Colon (tissue), 2 donors: ENCODE data around the gene CFHR1.

Experiments
- FAIRE-seq: peaks from 2 replicates; lab custom pipeline; 2012; peaks lifted over from hg19 to GRCh38; lab: Jason Lieb, UNC
- donor health status: control.
- donor health status: control.

The CFHR1 gene

DNA sequence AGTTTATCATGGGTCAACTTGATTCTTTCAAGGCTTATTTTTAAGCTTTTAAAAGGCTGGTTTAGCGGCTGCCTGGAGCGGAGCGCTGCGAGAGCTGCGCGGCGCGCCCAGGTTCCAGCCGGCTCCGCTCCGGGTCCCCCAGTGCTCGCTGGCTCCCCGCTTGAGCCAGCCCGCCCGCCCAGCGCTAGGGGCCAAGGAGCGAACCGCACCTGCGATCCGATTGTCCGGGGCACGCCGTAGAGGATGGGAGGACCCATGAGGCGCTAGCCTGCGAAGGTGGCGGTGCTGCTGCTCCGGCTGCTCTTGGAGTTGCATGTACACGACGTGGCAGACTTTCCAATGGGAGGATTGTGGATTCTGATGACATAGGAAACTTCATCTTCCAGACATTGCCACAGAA, 58.4 kb downstream of the CFHR1 start:
- no peak for FAIRE-seq
